Placental epithelial cell (primary cell): ENCODE measurements around the gene PVRIG. TPM values are rescaled to one million over a fixed set of nuclear protein-coding genes. Genes with fewer than 3 reads are reported as not detected.

ENCODE experiments used
- total RNA-seq: library from RNA; depleted of rRNA; stranded (reverse); fragments of >200 nt; gene quantifications from 2 replicates; pipeline ENCODE4 v1.2.3, GENCODE V29; 2012

Gene PVRIG
- total RNA-seq, result not detected in 2 replicates

DNA sequence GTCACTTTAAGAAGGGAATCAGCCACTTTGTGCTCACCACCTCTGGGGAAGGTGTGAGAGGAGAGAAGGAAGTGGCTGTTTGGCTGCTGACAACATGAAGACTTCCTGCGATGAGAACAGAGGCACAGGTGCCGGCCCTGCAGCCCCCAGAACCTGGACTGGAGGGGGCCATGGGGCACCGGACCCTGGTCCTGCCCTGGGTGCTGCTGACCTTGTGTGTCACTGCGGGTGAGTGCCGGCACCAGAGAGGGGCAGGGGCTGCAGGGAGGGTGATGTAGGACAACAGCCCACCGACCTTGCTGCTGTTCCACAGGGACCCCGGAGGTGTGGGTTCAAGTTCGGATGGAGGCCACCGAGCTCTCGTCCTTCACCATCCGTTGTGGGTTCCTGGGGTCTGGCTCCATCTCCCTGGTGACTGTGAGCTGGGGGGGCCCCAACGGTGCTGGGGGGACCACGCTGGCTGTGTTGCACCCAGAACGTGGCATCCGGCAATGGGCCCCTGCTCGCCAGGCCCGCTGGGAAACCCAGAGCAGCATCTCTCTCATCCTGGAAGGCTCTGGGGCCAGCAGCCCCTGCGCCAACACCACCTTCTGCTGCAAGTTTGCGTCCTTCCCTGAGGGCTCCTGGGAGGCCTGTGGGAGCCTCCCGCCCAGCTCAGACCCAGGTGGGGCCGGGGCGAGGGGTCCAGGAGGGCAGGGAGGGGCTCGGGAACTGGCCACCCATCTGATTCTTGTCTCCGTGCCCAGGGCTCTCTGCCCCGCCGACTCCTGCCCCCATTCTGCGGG lies at the start of gene PVRIG:
TSS of gene PVRIG (plus strand) at position 149 of the 785 bp plus-strand sequence. CDS start at position 171, 22 bp downstream.

DNA sequence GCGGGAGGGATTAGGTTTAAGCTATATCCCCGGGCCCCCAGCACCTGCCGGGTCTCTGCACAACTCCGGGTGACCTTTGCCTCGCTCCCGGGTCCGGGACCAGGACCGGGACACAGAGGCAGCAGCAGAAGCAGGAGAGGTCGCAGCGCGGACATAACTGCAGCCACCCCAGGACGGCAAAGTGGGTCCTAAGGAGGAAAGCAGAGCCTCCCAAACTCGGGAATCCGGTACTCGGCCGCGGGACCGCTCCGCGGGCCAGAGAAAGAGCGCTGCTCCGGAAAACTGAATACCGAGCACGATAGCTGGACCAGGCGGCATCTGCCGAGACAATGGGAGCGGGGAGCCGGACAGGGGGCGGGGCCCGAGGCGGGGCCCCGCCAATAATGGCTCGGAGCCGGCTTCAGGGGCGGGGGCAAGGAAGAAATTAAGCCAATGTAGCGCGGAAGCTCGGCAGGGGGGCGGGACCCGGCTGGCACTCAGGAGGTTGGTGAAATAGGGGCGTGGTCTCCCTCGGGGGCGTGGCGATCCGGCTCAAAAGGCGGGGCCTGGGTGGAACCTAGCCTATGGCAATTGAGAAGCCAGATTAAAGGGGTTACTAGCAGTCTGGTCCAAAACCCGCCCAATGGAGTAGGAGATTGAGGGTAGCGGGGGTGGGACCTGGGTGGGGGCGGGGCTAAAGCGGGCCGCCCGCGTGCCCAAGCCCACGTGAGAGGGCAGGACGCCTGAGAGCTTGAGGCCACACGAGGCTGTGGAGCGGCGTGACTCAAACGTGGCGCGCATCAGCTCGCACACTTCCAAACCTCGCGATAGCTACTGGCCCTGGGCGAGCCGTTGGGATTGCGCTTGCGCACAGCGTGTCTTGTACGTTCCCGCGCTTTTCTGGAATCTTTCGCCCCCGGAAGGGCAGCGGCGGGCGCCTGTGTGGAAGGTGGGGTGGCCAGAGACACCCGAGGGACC lies 42.4 kb upstream of the PVRIG start, which contains the start of the genes GPC2 and STAG3:
TSS of gene GPC2 (minus strand) at position 337 of the 957 bp plus-strand sequence. CDS start at position 155, 182 bp downstream.
TSS of gene STAG3 (plus strand) at position 874 of the 957 bp plus-strand sequence. CDS start 2,639 bp downstream, outside the sequence.

Other genes with a start within 250 kb of the PVRIG start
- not detected in 2 replicates for gene AZGP1, start 243.9 kb upstream of the PVRIG start, total RNA-seq
- gene ZKSCAN1, start 204.4 kb upstream of the PVRIG start, total RNA-seq, result 43.4 and 54.6 TPM in 2 replicates
- gene ZSCAN21, start 170.2 kb upstream of the PVRIG start, total RNA-seq, result 8.0 and 8.6 TPM in 2 replicates
- gene ZNF3, start 138.2 kb upstream of the PVRIG start, total RNA-seq, result 29.6 and 48.3 TPM in 2 replicates
- gene COPS6, start 131.0 kb upstream of the PVRIG start, total RNA-seq, result 40.0 and 54.4 TPM in 2 replicates
- gene MCM7, start 118.6 kb upstream of the PVRIG start, total RNA-seq, result 47.9 and 52.2 TPM in 2 replicates
- gene AP4M1, start 118.3 kb upstream of the PVRIG start, total RNA-seq, result 16.2 and 19.2 TPM in 2 replicates
- gene TAF6, start 100.6 kb upstream of the PVRIG start, total RNA-seq, result 24.7 and 45.3 TPM in 2 replicates
- 20.0 and 36.5 TPM in 2 replicates for gene CNPY4, start 100.3 kb upstream of the PVRIG start, total RNA-seq
- 0.87 and 2.0 TPM in 2 replicates for gene MBLAC1, start 93.0 kb upstream of the PVRIG start, total RNA-seq
- gene LAMTOR4, start 71.0 kb upstream of the PVRIG start, total RNA-seq, result 70.5 and 91.9 TPM in 2 replicates
- 11.0 and 14.0 TPM in 2 replicates for gene TRAPPC14, start 61.2 kb upstream of the PVRIG start, total RNA-seq
- gene GAL3ST4, start 51.3 kb upstream of the PVRIG start, total RNA-seq, result 1.2 and 2.6 TPM in 2 replicates
- gene GPC2, start 42.6 kb upstream of the PVRIG start, total RNA-seq, result 2.7 and 3.1 TPM in 2 replicates
- 1.2 and 2.1 TPM in 2 replicates for gene STAG3, start 42.0 kb upstream of the PVRIG start, total RNA-seq
- gene SPDYE3, start 87.8 kb downstream of the PVRIG start, total RNA-seq, result not detected in 2 replicates
- gene PILRB, start 138.2 kb downstream of the PVRIG start, total RNA-seq, result 12.5 and 14.1 TPM in 2 replicates
- gene PILRA, start 153.5 kb downstream of the PVRIG start, total RNA-seq, result under 0.01 and 0.22 TPM in 2 replicates
- 1.6 and 4.3 TPM in 2 replicates for gene ZCWPW1, start 208.8 kb downstream of the PVRIG start, total RNA-seq
- gene MEPCE, start 209.9 kb downstream of the PVRIG start, total RNA-seq, result 34.1 and 47.5 TPM in 2 replicates
- gene PPP1R35, start 216.5 kb downstream of the PVRIG start, total RNA-seq, result 6.3 and 12.5 TPM in 2 replicates
- 0.87 and 1.2 TPM in 2 replicates for gene SPACDR, start 244.3 kb downstream of the PVRIG start, total RNA-seq